22Rv1 (cell line): ENCODE results near the gene GALK2.
A peak's percentile ranks its signal among the peaks of the same experiment; 100 is the strongest.

ENCODE experiments used
- H3K27ac ChIP-seq: fragments of 450-650 bp; 2 replicates; pipeline ENCODE4 v1.5.1; 2017
- CTCF ChIP-seq: fragments of 450-650 bp; IDR thresholded peaks from 2 replicates; pipeline ENCODE4 v1.5.1; 2017; ENCODE audit warnings: mild to moderate bottlenecking
- ZFX ChIP-seq: fragments of 450-650 bp; IDR thresholded peaks from 2 replicates; pipeline ENCODE4 v1.6.1; 2017; ENCODE audit warnings: antibody characterized with exemption, borderline replicate concordance

The GALK2 gene

GRCh38 chr15:49152552-49153312 lies 17.3 kb upstream of the GALK2 start:
- H3K27ac ChIP-seq, result no peak overlapping the region
- no peak for TF ChIP-seq CTCF

GRCh38 chr15:49154359-49154758 lies 15.7 kb upstream of the GALK2 start:
- H3K27ac ChIP-seq, result peak overlapping the region; percentile 78; the same call in 1 of the 2 replicates
- TF ChIP-seq ZFX (no peak), CTCF (no peak)

- TF ChIP-seq CTCF, result no peak
- TF ChIP-seq ZFX, result no peak
- H3K27ac ChIP-seq, result peak overlapping the region; percentile 78
Measured at GRCh38 chr15:49154799-49155109, 15.3 kb upstream of the GALK2 start.

DNA sequence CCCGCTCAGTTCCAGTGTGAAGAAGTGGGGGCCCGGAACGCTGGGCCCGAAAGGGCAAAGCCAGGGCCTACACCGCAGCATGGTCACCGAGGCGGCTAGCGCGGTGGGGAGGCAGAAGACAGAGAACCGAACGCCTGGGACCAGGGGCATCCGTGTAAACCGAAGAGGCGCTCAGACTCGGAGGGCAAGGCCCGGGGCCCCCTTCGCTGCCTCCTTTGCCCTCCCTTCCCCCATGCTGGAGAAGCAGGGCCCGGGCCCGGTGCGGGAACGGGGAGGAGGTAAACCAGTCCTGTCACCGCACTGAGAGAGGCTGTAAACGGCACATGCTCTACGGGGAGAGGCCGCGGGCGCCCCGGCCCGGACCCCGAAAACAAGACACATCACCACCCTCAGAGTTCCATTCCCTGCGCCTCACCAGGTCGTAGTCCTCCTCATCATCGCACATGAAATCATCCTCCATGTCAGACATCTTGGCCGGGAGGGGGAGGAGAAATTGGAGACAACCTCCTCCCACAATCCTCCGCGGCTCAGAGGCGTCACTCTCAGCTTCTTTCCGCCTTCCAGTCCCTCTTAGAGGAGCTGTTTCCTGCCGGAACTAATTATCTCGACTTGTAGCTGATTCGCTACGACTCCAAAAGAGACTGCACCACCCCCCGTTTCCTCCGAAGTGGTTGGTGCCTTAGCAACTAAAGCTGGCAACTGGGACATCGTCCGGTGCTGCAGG lies 14.8 kb upstream of the GALK2 start, which contains the start of gene COPS2:
COPS2 (minus strand) TSS at position 490 of the 724 bp plus-strand sequence; CDS start at position 469, 21 bp downstream.
- H3K27ac ChIP-seq, result peak within 1 kb of the TSS; percentile 78
- TF ChIP-seq CTCF (no peak), ZFX (no peak)

DNA sequence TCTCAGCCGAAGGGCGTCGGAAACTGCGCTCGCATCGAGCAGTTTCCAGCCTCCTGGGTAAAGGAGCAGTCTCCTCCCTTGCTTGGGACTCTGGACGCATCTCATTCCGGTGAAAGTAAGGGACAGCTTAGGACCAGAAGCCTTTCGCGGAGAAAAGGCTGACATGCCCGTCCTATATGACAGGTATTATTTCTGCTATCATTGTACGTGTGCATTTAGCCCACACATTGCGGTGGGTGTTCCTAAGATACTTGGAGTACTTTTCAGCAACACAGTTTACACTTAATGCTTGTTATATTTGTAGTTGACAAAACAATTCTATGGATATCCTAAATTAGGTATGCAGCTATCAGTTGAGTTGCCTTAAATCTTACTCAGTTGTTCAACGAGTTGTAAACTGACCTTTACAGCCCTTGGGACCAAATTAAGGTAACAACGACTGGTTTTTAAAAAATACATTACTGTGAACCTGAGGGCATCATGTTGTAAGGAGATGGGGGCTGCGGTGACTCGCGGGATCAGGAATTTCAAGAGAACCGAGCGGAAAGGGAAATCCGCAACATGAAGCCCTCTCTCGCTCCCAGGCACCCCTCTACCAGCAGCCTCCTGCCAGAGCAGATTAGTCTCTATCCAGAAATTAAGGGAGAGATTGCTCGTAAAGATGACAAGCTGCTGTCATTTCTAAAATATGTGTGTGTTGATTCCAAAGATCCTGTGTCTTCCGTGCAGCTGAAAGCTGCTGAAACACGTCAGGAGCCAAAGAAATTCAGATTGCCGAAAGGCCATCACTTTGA lies 14.0 kb upstream of the GALK2 start:
- no peak for TF ChIP-seq CTCF
- no peak for TF ChIP-seq ZFX
- peak overlapping the region; percentile 78 for H3K27ac ChIP-seq

DNA sequence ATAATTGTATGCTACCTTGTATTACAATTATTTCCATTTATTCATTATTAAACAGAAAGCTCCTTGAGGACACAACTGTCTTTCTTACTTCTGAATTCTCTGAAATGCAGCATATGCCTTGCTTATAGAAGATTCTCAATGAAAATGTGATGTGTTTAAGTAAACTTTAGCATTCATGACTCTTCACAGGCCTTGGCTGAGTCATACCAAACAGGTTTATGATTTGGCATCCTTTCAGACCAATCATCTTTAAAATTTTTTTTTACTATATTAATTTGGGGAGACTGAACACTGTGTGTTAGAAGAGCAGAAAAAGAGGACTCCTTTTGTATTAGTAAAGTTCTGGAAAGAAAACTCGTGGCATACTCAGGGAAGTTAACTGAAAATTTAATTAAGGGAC lies 6.4 kb upstream of the GALK2 start:
- no peak overlapping the region for H3K27ac ChIP-seq
- no peak for TF ChIP-seq ZFX
- TF ChIP-seq CTCF, result no peak
